GM12878 (cell line): ENCODE results near the gene CARD19. TPM values are rescaled to one million over a fixed set of nuclear protein-coding genes. Genes with fewer than 3 reads are reported as not detected.

Experiments
- BRCA1 ChIP-seq: IDR thresholded peaks from 2 replicates; pipeline ENCODE4 v1.6.1; 2011; ENCODE audit warnings: low read depth, low read length, improper control_type of control experiment
- CEBPB ChIP-seq, 2 experiments: fragments of 150-350 bp in 1 of 2; IDR thresholded peaks; 2 replicates each; pipeline ENCODE4 v1.6.1; 2012 to 2014; ENCODE audit warnings: low read depth in 2 of 2, low read length in 2 of 2, borderline replicate concordance in 1 of 2, inconsistent platforms in 1 of 2
- CREB1 ChIP-seq: IDR thresholded peaks from 2 replicates; pipeline ENCODE4 v1.6.1; 2012; ENCODE audit warnings: low read depth, mild to moderate bottlenecking, inconsistent platforms
- ETV6 ChIP-seq, 2 experiments: fragments of 450-650 bp in 1 of 2; IDR thresholded peaks in 1 of 2; conservative IDR thresholded peaks in 1 of 2; 2 replicates each; pipeline ENCODE4 v1.6.1; 2014; ENCODE audit warnings: antibody characterized with exemption in 1 of 2, borderline replicate concordance in 1 of 2, low read depth in 1 of 2, mild to moderate bottlenecking in 1 of 2, moderate library complexity in 1 of 2
- HDGF ChIP-seq: fragments of 450-650 bp; IDR thresholded peaks from 2 replicates; pipeline ENCODE4 v1.6.1; 2016; ENCODE audit warnings: antibody characterized with exemption
- JUNB ChIP-seq: IDR thresholded peaks from 2 replicates; pipeline ENCODE4 v1.6.1; 2016; ENCODE audit warnings: antibody characterized with exemption, mild to moderate bottlenecking
- KLF5 ChIP-seq: fragments of 450-650 bp; IDR thresholded peaks from 2 replicates; pipeline ENCODE4 v1.6.1; 2014; ENCODE audit warnings: mild to moderate bottlenecking; ENCODE audit not compliant: partially characterized antibody
- LARP7 ChIP-seq: fragments of 450-650 bp; IDR thresholded peaks from 2 replicates; pipeline ENCODE4 v1.6.1; 2017; ENCODE audit warnings: mild to moderate bottlenecking
- NFYA ChIP-seq: IDR thresholded peaks from 2 replicates; pipeline ENCODE4 v1.6.1; 2011; ENCODE audit warnings: low read depth, mild to moderate bottlenecking, low read length, improper control_type of control experiment, borderline replicate concordance
- PAX8 ChIP-seq: fragments of 450-650 bp; IDR thresholded peaks from 2 replicates; pipeline ENCODE4 v1.6.1; 2017; ENCODE audit warnings: mild to moderate bottlenecking, moderate library complexity
- SREBF1 ChIP-seq: IDR thresholded peaks from 2 replicates; pipeline ENCODE4 v1.6.1; 2012; ENCODE audit warnings: mild to moderate bottlenecking, low read length
- SREBF2 ChIP-seq: IDR thresholded peaks from 2 replicates; pipeline ENCODE4 v1.6.1; 2012; ENCODE audit warnings: mild to moderate bottlenecking, low read length
- TAF1 ChIP-seq: IDR thresholded peaks from 2 replicates; pipeline ENCODE4 v1.6.1; 2011; ENCODE audit warnings: mild to moderate bottlenecking, low read depth, low read length, borderline replicate concordance
- TCF7 ChIP-seq: IDR thresholded peaks from 2 replicates; pipeline ENCODE4 v1.6.1; 2014; ENCODE audit warnings: antibody characterized with exemption, borderline replicate concordance
- ZNF207 ChIP-seq: fragments of 450-650 bp; IDR thresholded peaks from 2 replicates; pipeline ENCODE4 v1.6.1; 2014; ENCODE audit warnings: antibody characterized with exemption, mild to moderate bottlenecking, borderline replicate concordance
- ZNF217 ChIP-seq: fragments of 450-650 bp; IDR thresholded peaks from 2 replicates; pipeline ENCODE4 v1.6.1; 2017; ENCODE audit warnings: antibody characterized with exemption, mild to moderate bottlenecking
- ZSCAN29 ChIP-seq: fragments of 450-650 bp; IDR thresholded peaks from 2 replicates; pipeline ENCODE4 v1.6.1; 2017; ENCODE audit warnings: mild to moderate bottlenecking, moderate library complexity
- polyA plus RNA-seq, 11 experiments: library from polyadenylated mRNA; depleted of rRNA in 4 of 11; unstranded in 6 of 11; stranded (reverse) in 5 of 11; fragments of >200 nt; fragmentation: Nextera tagmentation in 4 of 11; fragmentation: Illumina TruSeq in 1 of 11; extraction: Ambion mirVana in 4 of 11; extraction: Trizol in 1 of 11; gene quantifications; 1 replicate in 1 of 11; 2 replicates in 10 of 11; pipeline versions ENCODE4 v1.2.1 to v1.2.3, GENCODE V29; 2011 to 2016; ENCODE audit warnings: inconsistent platforms in 2 of 11, missing spikeins in 2 of 11, low read depth in 1 of 11
- total RNA-seq, 4 experiments: library from RNA; depleted of rRNA in 3 of 4; stranded (reverse); fragments of >200 nt in 3 of 4; fragmentation: Illumina TruSeq in 1 of 4; extraction: Trizol in 1 of 4; gene quantifications; 2 replicates each; pipeline versions ENCODE4 v1.2.1 to v1.2.3, GENCODE V29; 2013 to 2021
- TF ChIP-seq, protein P1 (sequence below): IDR thresholded peaks from 2 replicates; pipeline ENCODE4 v1.6.1; 2012; ENCODE audit warnings: improper control_type of control experiment, low read depth, low read length; ENCODE audit not compliant: insufficient replicate concordance
- TF ChIP-seq, protein P2 (sequence below): fragments of 450-650 bp; IDR thresholded peaks from 2 replicates; pipeline ENCODE4 v1.6.1; 2017; ENCODE audit warnings: antibody characterized with exemption, mild to moderate bottlenecking, moderate library complexity
- TF ChIP-seq, protein P3 (sequence below): IDR thresholded peaks from 2 replicates; pipeline ENCODE4 v1.6.1; 2012; ENCODE audit warnings: low read length, inconsistent platforms
- TF ChIP-seq, protein P4 (sequence below): fragments of 450-650 bp; IDR thresholded peaks from 2 replicates; pipeline ENCODE4 v1.6.1; 2014; ENCODE audit warnings: mild to moderate bottlenecking

Gene CARD19
- total and polyA plus RNA-seq, 10 of the 15 experiments (the other 5 are each of a cell fraction or from before 2014, with no cell fraction given) = 0.61 to 41.6 (median 19.9) TPM

DNA sequence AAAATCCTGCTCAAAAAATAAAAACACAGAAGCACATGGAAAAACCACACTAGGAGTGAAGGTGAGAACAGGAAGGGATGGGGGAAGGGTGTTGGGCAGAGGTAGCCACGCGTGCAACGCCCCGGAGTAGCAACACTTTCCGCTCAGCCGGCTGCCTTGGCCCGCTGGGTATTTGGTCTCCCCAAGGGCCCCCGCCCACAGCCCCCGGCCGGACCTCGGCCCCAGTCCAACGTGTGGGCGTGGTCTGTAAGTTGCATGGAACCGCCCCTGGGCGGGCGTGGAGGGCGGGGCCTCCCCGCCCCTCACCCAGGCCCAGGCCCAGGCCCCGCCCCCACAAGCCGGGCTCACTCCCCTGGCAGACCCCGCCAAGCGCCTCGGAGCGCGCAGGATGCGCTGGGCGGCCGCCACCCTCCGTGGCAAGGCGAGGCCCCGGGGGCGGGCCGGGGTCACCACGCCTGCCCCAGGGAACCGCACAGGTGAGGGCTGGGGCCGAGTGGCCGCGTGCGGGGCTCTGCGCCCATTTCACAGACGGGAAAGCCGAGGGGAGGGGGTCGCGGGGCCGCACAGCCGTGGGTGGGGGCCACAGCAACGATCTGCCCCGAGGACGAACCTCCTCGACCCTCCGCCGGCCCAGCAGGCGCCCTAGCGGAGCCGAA lies 37.5 kb upstream of the CARD19 start, which contains the start of gene SUSD3 (continued):
- TF ChIP-seq BRCA1 (no peak), KLF5 (no peak), JUNB (no peak), CEBPB (IDR thresholded peaks at IDR 0.05; ENCODE audit: borderline replicate concordance in 1 of 2, low read depth in 2 of 2, low read length in 2 of 2) (no peak), ZSCAN29 (no peak), TAF1 (0 out of 2 replicates have a peak, but pooled peaks have one; percentile 23), LARP7 (peak; percentile 41; the same call in 1 of the 2 replicates), TCF7 (no peak), SREBF1 (no peak), CREB1 (no peak), ETV6 (conservative IDR thresholded peaks at IDR 0.05 in 1 of 2, IDR thresholded peaks at IDR 0.05 in 1 of 2; ENCODE audit: borderline replicate concordance in 1 of 2, low read depth in 1 of 2) (no peak), ZNF207 (no peak), PAX8 (no peak), NFYA (no peak), HDGF (peak; percentile 58; the same call in 1 of the 2 replicates), ZNF217 (peak; percentile 74; the same call in 1 of the 2 replicates), SREBF2 (no peak)
- TF ChIP-seq, protein P1, sequence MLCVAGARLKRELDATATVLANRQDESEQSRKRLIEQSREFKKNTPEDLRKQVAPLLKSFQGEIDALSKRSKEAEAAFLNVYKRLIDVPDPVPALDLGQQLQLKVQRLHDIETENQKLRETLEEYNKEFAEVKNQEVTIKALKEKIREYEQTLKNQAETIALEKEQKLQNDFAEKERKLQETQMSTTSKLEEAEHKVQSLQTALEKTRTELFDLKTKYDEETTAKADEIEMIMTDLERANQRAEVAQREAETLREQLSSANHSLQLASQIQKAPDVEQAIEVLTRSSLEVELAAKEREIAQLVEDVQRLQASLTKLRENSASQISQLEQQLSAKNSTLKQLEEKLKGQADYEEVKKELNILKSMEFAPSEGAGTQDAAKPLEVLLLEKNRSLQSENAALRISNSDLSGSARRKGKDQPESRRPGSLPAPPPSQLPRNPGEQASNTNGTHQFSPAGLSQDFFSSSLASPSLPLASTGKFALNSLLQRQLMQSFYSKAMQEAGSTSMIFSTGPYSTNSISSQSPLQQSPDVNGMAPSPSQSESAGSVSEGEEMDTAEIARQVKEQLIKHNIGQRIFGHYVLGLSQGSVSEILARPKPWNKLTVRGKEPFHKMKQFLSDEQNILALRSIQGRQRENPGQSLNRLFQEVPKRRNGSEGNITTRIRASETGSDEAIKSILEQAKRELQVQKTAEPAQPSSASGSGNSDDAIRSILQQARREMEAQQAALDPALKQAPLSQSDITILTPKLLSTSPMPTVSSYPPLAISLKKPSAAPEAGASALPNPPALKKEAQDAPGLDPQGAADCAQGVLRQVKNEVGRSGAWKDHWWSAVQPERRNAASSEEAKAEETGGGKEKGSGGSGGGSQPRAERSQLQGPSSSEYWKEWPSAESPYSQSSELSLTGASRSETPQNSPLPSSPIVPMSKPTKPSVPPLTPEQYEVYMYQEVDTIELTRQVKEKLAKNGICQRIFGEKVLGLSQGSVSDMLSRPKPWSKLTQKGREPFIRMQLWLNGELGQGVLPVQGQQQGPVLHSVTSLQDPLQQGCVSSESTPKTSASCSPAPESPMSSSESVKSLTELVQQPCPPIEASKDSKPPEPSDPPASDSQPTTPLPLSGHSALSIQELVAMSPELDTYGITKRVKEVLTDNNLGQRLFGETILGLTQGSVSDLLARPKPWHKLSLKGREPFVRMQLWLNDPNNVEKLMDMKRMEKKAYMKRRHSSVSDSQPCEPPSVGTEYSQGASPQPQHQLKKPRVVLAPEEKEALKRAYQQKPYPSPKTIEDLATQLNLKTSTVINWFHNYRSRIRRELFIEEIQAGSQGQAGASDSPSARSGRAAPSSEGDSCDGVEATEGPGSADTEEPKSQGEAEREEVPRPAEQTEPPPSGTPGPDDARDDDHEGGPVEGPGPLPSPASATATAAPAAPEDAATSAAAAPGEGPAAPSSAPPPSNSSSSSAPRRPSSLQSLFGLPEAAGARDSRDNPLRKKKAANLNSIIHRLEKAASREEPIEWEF = no peak
- TF ChIP-seq, protein P2, sequence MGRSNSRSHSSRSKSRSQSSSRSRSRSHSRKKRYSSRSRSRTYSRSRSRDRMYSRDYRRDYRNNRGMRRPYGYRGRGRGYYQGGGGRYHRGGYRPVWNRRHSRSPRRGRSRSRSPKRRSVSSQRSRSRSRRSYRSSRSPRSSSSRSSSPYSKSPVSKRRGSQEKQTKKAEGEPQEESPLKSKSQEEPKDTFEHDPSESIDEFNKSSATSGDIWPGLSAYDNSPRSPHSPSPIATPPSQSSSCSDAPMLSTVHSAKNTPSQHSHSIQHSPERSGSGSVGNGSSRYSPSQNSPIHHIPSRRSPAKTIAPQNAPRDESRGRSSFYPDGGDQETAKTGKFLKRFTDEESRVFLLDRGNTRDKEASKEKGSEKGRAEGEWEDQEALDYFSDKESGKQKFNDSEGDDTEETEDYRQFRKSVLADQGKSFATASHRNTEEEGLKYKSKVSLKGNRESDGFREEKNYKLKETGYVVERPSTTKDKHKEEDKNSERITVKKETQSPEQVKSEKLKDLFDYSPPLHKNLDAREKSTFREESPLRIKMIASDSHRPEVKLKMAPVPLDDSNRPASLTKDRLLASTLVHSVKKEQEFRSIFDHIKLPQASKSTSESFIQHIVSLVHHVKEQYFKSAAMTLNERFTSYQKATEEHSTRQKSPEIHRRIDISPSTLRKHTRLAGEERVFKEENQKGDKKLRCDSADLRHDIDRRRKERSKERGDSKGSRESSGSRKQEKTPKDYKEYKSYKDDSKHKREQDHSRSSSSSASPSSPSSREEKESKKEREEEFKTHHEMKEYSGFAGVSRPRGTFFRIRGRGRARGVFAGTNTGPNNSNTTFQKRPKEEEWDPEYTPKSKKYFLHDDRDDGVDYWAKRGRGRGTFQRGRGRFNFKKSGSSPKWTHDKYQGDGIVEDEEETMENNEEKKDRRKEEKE = no peak
- TF ChIP-seq, protein P3, sequence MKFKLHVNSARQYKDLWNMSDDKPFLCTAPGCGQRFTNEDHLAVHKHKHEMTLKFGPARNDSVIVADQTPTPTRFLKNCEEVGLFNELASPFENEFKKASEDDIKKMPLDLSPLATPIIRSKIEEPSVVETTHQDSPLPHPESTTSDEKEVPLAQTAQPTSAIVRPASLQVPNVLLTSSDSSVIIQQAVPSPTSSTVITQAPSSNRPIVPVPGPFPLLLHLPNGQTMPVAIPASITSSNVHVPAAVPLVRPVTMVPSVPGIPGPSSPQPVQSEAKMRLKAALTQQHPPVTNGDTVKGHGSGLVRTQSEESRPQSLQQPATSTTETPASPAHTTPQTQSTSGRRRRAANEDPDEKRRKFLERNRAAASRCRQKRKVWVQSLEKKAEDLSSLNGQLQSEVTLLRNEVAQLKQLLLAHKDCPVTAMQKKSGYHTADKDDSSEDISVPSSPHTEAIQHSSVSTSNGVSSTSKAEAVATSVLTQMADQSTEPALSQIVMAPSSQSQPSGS = no peak
- TF ChIP-seq, protein P4, sequence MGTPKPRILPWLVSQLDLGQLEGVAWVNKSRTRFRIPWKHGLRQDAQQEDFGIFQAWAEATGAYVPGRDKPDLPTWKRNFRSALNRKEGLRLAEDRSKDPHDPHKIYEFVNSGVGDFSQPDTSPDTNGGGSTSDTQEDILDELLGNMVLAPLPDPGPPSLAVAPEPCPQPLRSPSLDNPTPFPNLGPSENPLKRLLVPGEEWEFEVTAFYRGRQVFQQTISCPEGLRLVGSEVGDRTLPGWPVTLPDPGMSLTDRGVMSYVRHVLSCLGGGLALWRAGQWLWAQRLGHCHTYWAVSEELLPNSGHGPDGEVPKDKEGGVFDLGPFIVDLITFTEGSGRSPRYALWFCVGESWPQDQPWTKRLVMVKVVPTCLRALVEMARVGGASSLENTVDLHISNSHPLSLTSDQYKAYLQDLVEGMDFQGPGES = no peak
